ENCODE measurements around the gene TCF25.
"Not testable (repeated sequence)": the region's sequence is repeated elsewhere in the genome, so short reads cannot be mapped to it uniquely, and the experiment has no call there.

TCF25 gene

GRCh38 chr16:89910717-89911354 lies 37.4 kb downstream of the TCF25 start:
- no peak for DNase-seq (ENCODE audit: low read depth, low spot score)
- in situ Hi-C loops (cut with HindIII; ENCODE audit: low sequenced_read_pairs), result no loop called here
- TF ChIP-seq CTCF (IDR thresholded peaks at IDR 0.05; ENCODE audit: low read depth, low read length), result no peak
- no peak overlapping the region for H3K4me3 ChIP-seq (ENCODE audit: low read depth, low read length)

- no peak overlapping the region for H3K4me3 ChIP-seq (ENCODE audit: low read depth, low read length)
- in situ Hi-C loops (cut with HindIII; ENCODE audit: low sequenced_read_pairs), result no loop called here
- no peak for DNase-seq (ENCODE audit: low read depth, low spot score)
- no peak for TF ChIP-seq CTCF (IDR thresholded peaks at IDR 0.05; ENCODE audit: low read depth, low read length)
Observed at GRCh38 chr16:89911375-89911774, 38.0 kb downstream of the TCF25 start.

GRCh38 chr16:89912143-89912542 lies 38.8 kb downstream of the TCF25 start:
- DNase-seq (ENCODE audit: low read depth, low spot score), result no peak
- in situ Hi-C loops (cut with HindIII; ENCODE audit: low sequenced_read_pairs), result no loop called here
- H3K4me3 ChIP-seq (ENCODE audit: low read depth, low read length), result no peak overlapping the region
- no peak for TF ChIP-seq CTCF (IDR thresholded peaks at IDR 0.05; ENCODE audit: low read depth, low read length)

- no peak for DNase-seq (ENCODE audit: low read depth, low spot score)
- TF ChIP-seq CTCF (IDR thresholded peaks at IDR 0.05; ENCODE audit: low read depth, low read length), result no peak
- in situ Hi-C loops (cut with HindIII; ENCODE audit: low sequenced_read_pairs), result no loop called here
- no peak overlapping the region for H3K4me3 ChIP-seq (ENCODE audit: low read depth, low read length)
Observed at GRCh38 chr16:89912627-89913026, 39.2 kb downstream of the TCF25 start.

- no peak for DNase-seq (ENCODE audit: low read depth, low spot score)
- no peak overlapping the region for H3K4me3 ChIP-seq (ENCODE audit: low read depth, low read length)
- in situ Hi-C loops (cut with HindIII; ENCODE audit: low sequenced_read_pairs), result no loop called here
- TF ChIP-seq CTCF (IDR thresholded peaks at IDR 0.05; ENCODE audit: low read depth, low read length), result no peak
Observed at GRCh38 chr16:89913408-89914387, 40.3 kb downstream of the TCF25 start.

- in situ Hi-C loops (cut with HindIII; ENCODE audit: low sequenced_read_pairs); DNase-seq (ENCODE audit: low read depth, low spot score); H3K4me3 ChIP-seq (ENCODE audit: low read depth, low read length): not testable (repeated sequence)
Observed at GRCh38 chr16:89914642-89915285, 41.4 kb downstream of the TCF25 start.
